HTR-8/SVneo (cell line): Measurements from ENCODE around the gene SERP2.

Experiments
- DNase-seq: peaks from one replicate; pipeline ENCODE4 v3.0.0; 2011; ENCODE audit warnings: low spot score, mixed read lengths; ENCODE audit not compliant: insufficient read length
- FAIRE-seq: peaks from 2 replicates; lab custom pipeline; 2011; peaks lifted over from hg19 to GRCh38; lab: Jason Lieb, UNC

The SERP2 gene

DNA sequence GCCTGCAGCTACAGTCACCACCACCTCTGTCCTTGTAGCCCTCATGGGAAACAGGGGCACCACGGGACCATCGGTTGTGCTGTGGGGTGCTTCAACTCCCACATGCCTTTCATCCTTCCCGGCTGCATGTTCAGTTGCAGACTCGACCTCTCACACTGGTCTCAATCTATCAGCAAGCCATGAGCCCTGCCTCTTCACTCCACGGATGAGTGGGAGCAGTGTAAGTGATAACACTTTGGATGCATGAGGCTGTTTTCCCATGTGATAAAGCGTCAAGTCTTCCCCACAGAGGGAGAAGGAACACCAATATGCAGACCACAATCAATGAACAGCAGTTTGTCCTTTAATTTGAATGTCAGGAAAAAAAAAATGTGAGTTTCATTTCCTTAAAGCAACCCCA is 12.2 kb downstream of the SERP2 start:
- DNase-seq: no peak
- no peak for FAIRE-seq

DNA sequence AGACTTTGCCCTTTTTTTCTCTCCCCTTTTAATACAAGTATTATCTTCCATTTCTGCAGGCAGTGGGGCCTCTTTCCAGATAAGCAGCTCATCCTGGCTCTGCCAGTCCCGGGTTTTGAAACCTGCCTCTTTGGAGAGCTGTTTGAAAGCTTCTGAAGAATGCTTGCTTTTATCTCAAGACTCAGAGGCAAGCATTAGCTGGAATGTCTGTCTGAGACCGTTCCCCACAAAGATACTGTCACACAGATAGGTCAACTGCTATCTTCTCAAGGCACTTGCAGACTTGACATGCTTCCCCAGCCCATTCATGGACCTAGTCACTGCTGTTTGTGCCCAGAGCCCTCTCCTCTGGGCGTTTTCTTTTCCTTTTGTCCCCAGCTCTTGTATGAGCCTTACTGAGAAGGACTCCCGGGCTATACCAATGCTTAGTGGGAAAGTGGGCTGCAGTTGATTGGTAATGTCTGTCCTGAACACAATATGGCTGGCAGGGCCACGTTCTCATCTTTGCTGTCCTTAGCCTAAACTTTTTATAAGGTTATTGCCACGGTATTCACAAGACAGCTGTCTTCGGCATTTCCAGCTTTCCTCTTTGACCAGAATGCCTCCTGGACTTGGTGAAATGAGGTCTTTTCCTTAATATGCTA is 13.4 kb downstream of the SERP2 start:
- no peak for DNase-seq
- no peak for FAIRE-seq

DNA sequence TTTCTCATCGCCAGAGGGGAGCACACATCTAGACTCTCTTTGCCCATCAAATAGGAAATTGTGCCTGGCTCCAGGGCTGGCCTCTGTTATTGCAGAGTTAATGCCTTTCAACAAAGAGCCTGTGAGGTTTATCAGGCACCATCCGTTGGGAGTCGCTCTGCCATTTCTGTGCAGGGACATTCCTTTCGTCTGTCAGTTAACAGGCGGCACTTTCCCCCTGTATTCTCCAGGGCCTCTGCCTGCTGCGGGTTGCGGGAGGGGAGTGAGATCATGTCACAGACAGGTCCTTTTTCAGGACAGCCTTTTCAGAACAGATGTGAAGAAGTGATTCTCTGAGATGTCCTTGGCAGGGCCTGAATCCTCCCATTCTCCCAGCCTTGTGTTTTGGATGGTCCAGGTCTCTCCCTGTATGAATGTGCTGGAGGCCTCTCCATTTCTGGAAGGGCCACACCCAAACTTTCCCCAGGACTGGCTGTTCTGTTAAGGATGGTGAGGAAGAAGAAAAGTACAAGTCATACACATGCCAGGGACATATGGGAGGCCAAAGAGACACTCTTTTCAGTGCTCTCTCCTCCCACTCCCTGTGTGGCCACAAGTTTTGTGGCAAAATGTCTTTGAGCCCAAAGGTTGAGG is 14.9 kb downstream of the SERP2 start:
- DNase-seq: no peak
- FAIRE-seq: no peak

GRCh38 chr13:44389060-44389666 is 15.5 kb downstream of the SERP2 start:
- DNase-seq: no peak
- no peak for FAIRE-seq

GRCh38 chr13:44389876-44390275 is 16.3 kb downstream of the SERP2 start:
- FAIRE-seq: no peak

DNA sequence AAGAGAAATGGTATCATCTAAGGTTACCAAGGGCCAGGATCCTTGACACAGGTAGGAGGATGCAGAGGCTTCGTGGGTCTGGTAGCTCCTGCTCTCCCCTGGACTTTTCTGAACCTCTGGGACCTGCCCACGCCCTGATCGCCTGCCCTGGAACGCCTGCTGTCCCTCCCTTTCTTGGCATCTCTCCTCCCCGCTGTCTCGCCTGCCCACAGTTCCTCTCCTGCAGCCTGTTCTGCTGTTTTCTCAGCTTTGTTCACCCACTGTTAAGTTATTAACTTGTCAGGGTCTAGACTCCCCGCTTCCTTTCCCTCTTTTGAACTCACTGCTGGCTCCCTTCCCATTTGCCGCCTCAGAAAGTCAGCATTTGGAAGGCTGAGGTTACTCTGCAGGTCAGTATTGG is 19.8 kb downstream of the SERP2 start:
- FAIRE-seq: no peak
- DNase-seq: no peak

More at GRCh38 chr13:44389876-44390275, 16.3 kb downstream of the SERP2 start:
- no peak for DNase-seq

- DNase-seq (no peak), FAIRE-seq (no peak)
Observed at GRCh38 chr13:44394658-44395057, 21.0 kb downstream of the SERP2 start.

DNA sequence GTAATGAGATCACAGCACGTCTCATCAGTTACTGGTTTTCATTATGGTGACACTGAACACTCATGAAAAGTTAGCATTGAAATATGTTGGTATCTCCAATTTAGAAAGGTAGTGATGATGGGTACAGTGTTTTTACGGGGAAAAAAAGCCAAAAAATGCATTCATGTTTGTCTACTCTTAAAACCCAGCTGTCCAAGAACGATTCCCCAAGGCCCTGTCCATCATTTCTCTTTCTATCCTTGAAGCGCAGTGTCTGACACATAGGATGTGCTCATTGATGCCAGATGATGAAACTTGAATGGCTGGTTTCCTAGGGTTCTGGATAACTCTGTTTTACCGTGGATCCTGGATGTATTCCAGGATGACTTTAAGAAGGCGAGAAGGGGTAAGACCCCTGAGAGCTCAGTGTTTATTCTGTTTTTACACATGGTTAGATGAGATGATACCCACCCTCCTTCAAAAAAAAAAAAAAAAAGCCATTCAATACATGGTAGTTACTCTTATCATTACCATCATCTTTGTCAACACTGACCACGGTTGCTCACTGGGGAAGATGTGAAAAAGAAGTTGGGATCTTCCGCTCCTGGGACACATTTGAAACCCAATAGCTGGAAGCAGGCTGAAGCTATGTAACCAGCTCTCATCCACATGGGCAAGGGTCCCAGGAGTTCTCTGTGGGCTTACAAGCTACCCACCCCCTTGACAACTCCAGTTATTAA is 22.5 kb downstream of the SERP2 start:
- FAIRE-seq: no peak
- no peak for DNase-seq

- FAIRE-seq (no peak), DNase-seq (no peak)
Observed at GRCh38 chr13:44396701-44397580, 23.3 kb downstream of the SERP2 start.

DNA sequence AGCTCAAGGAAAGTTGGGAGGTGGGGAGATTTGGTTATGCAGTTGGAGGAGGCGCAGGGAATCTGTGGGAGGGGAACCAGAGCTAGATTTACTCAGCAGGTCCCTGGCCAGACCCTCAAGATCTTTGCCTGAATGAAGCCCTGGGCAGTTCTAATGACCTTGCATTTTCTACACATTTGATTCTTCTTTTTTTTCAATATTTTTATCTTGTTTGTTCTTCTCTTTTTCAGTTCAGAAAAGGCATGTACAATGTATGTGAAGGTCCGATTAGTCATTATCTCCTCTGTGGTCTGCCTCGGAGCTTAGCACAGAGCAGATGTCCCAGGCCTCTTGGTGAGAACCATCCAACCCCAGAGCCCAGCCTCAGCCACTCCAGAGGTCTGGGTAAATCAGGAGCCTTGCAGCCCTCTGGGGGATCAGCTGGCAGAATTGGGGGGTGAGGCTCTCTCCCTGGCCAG is 24.2 kb downstream of the SERP2 start:
- no peak for FAIRE-seq
- no peak for DNase-seq

DNA sequence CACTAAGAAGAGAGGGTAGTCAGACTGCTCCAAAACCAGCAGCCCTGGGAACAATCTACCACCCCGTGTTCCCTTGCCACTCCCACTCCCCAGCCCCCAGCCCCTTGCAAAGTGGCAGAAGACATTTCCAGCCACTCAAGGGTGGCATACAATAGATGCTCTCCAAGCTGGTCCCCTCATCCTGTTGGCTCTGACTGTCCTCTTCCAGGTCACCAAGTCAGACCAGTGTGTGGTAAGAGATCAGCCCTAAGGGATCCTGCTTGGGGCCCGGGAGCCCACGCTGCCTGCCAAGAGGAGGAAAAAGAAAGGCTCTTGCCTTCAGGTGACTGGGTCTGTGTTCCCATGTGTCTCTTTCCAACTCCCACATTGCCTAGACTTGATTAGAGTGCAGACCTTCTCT is 25.0 kb downstream of the SERP2 start:
- FAIRE-seq: no peak
- DNase-seq: no peak

GRCh38 chr13:44399074-44399473 is 25.4 kb downstream of the SERP2 start:
- FAIRE-seq: no peak
- no peak for DNase-seq

DNA sequence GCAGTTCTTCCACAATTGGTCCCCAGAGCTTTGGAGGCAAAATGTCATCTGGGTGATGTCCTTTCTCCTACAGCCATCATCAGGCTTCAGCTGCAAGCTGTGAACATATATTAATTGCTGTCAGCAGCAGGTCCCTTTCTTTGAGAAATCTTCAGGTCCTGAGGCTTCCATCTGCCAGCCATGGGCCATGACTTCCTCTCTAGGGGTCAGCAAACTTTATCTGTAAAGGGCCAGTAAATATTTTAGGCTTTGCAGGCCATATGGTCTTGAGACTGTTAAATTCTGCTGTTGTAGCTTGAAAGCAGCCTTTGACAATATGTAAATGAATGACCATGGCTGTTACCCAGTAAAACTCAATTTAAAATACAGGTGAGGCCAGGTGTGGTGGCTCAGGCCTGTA is 27.1 kb downstream of the SERP2 start:
- no peak for DNase-seq
- no peak for FAIRE-seq

- FAIRE-seq (no peak), DNase-seq (no peak)
Observed at GRCh38 chr13:44401577-44401976, 28.0 kb downstream of the SERP2 start.

DNA sequence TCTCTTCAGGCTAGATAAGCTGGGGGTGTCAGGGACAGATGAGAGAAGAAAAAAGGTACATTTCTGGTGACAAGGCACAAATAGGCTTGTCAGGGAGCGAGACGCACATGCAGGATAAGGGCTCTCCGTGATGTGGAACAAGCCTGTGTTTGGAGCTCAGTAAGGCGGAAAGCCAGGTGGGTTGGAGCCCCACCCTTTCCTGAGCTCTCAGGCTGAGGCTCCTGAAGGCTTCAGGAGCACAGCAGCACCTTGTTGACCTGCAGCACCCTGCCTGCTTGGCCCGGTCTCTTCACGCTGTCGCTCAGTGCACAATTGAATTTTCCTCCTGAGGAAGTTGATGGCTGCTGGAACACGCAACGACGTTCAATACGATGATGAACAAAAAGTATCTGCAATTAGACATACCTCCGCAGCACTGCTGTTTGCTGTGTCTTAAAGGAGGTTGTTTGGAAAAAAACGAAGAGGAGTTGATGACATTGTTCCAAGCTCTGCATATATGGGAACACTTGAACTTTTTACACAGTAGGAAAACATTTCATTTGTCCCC is 29.3 kb downstream of the SERP2 start:
- FAIRE-seq (no peak), DNase-seq (no peak)

- DNase-seq: no peak
- FAIRE-seq: no peak
Observed at GRCh38 chr13:44403461-44404056, 29.9 kb downstream of the SERP2 start.

- DNase-seq: no peak
Observed at GRCh38 chr13:44404261-44405132, 30.9 kb downstream of the SERP2 start.

DNA sequence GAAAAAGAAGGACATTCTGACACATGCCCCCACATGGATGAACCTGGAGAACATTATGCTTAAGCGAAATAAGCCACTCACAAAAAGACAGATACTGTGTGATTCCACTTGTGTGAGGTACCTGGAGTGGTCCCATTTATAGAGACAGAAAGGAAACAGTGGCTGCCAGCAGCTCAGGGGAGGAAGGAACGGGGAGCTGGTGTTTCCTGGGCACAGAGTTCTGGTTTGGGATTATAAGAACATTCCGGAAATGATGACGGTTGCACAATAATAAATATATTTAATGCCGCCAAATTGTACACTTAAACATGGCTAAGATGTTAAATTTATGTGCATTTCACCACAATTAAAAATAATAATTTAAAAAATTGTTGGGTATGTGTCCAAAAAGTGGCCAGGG is 33.0 kb downstream of the SERP2 start:
- FAIRE-seq (no peak), DNase-seq (no peak)

More at GRCh38 chr13:44404261-44405132, 30.9 kb downstream of the SERP2 start:
- no peak for FAIRE-seq
